SH-SY5Y (cell line): ENCODE measurements around the gene CLRN3.

ENCODE experiments used
- GATA2 ChIP-seq: IDR thresholded peaks from 2 replicates; pipeline ENCODE4 v1.6.1; 2011; ENCODE audit warnings: mild to moderate bottlenecking, low read depth, low read length
- GATA3 ChIP-seq: IDR thresholded peaks from 2 replicates; pipeline ENCODE4 v1.6.1; 2011; ENCODE audit warnings: low read depth, mild to moderate bottlenecking, low read length, moderate library complexity

GRCh38 chr10:127849224-127849623 lies 43.5 kb downstream of the CLRN3 start:
- no peak for TF ChIP-seq GATA2
- TF ChIP-seq GATA3 = no peak
